HG03520 (cell line): Measurements from ENCODE around the gene SLC25A4.

Experiments
- ATAC-seq: cut with Tn5 transposase; IDR thresholded peaks from one replicate; pipeline ENCODE4 v1.9.1; 2021; ENCODE audit warnings: mild to moderate bottlenecking, moderate library complexity; ENCODE audit not compliant: unreplicated experiment

The SLC25A4 gene

DNA sequence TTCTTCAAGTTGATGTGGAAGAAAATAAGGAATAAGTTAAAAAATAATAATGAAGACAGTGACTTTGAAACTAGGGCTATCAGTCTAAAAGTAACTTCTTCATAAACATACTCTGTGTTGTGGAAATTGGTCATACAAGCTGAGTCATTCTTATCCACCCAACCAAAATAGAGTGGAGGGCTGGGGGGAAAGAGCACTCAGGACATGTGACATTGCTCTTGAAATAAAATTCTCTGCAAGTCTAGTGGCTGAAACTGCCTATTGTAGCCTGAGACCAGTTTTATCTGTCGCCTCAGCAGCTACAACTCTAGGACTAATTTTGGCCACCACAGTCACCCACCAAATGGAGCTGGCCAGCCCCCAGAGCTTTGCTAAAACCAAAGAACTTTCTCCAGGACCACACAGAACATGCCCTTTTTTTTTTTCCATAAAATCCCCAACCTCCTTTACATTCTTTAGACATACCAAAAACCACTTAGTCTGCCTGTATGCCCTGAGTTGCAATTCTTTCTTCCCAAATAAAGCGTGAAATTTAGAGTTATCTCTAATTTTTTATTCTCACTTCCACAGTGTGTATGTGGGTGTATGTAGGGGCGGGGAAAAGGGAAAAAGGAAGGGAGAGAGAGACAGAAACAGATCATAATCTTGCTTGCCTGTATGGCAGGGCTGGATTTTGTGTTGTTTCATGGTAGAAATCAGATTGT lies 23.0 kb upstream of the SLC25A4 start:
- no peak for ATAC-seq

DNA sequence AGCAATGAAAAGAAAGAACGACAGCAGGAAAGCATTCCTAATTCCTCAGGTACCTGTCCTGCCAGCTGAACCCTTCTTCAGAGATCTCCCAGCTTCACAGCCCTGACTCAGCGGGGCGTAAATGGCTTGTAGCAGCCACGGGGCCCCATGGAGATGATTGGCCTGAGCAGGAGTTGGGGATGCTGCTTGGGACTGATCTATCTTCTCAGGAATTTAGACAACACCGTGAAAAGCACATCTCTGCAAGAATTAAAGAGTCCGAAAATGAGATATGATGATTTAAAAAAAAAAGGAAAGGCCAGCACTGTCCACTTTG lies 22.5 kb upstream of the SLC25A4 start:
- ATAC-seq = no peak

DNA sequence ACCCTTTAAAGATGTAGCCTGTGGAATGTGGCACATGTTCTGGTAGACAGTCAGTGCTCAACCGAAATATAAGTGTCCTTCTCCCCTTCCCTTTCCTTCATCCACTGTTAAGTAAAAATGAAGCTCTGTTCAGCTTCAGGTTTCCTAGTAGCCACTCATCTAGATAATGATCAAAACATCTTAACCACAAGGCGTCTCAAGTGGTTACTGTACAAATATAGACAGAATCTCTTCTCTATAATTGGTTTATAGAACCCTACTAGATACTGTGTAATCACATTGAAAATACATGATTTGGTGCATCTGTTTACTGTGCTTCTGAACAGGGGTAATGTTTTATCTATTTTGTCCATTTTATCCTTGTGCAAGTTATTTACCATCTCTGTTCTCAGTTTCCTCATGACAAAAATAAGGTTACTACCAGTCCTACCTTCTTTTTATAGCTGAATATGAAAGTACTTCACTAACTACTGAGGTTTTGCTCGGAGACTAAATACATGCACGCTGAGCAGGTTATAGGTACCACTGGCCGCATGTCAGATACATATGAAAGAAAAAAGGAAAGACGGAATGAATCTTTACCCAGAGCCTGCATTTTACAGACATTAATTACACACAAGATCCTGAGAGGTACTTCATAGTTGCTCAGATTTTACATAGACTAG lies 20.3 kb upstream of the SLC25A4 start:
- peak; percentile 58 for ATAC-seq

DNA sequence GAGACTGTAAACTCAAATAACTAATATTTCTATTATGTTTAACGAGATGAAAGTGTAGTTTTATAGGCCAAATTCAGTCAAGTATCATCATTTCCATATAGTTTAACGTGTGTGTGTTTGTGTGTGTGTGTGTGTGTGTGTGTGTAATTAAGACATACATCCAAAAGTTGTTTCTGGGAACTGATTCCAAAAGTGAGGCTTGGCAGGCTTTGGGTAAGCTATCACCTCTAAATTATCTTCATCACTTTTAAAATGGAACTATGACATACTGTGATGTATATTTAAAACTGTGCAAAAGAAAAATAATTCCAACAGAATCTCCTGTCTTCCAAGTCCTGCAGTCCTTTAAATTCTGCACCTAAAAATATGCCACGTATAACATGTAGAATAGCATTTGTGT lies 19.1 kb upstream of the SLC25A4 start:
- ATAC-seq = no peak

DNA sequence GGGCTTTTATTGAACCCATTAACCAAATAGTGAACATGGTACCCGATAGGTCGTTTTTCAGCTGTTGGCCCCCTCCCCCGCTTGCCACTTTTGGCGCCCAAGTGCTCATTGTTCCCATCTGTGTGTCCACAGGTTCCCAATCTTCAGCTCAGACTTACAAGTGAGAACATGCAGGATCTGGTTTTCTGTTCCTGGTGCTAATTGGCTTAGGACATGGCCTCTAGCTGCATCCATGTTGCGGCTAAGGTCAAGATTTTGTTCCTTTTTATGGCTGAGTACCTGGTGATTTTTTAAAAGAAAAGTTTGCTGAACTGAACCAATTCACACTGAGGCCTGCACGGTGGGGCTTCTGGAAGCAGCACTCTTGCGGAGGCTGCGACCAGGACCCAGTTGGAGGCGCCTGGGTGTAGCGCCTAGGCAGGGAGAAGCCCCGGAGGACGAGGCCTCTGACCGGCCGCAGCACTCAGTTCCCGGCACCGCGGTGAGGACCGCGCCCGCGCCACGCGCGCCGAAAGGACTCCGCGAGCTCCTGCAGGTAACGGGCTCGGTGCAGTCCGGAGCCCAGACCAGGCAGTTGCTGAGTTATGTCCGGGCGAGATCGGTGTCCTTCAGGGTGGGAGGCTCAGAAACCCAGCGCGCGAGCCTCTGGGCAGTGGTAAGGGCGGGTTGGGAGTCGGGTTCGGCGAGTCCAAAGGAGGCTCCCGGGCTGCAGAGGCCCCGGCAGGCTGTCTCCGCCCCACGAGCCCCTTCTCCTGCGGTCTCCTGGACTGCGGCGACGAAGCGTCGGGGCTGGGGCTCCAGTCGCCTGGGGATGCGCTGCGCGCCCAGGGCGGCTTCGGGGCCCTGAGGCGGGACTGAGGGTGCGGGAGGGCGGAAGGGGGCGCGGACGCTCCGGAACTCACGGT lies 15.8 kb upstream of the SLC25A4 start:
- ATAC-seq = no peak

DNA sequence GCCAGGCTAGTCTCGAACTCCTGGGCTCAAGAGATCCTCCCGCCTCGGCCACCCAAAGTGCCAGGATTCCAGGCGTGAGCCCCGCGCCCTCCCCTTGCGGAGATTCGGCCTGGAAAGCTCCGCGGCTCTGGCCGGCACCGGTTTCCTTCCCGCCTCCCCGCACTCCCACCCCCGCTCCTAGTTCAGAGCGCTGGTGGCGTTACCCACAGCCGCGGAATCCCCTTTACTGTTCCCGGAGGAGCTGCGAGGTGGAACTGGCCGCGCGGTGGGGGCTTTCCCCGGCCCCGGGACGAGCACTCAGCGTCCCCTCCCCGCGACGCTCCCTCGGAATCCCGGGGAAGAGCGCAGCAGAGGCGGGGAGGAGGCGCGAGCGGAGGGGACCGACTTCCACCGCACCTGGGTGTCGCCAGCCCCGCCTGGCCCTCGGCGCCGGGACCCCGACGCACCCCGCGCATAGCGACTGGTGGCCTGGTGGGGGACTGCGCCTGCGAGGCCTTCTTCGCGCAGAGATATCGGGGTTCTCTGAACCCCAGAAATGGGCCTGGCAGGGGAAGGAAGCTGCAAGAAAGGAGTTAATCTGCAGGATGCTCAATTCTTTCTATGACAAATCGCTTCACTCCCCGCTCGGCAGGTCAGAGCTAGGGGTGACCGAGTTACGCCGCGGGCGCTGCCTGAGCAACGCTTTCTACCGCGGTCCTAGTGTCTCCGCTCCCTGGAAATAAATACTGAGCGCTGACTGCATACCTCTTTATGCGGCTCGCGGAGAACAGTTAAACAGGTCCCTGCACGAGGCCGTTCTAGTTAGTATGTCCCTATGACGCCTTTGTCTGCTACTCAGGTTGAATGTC lies 14.6 kb upstream of the SLC25A4 start:
- ATAC-seq = no peak

DNA sequence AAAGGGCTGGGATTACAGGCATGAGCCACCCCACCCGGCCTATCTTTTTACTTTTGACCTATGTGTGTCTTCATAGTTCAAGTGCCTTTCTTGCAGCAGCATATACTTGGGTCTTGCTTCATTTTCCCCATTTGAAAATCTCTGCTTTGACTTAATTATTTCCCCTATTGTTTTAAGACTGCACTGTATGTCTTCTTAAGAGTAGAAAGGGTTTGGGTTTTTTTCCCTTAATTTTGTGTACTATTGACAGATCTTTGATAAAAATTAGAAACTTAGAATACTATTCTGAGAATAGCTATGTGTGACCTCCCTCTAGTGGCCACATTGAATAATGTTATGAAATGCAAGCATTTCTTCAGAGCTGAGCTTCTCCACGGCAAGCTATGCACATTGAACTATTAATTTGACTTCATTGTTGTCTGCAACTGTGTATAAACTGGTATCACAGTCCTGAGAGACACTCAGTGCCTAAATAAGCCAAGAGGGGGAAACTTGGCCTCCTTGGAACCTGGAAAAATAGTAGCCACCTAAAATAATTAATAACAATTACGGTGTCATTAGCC lies 8.7 kb upstream of the SLC25A4 start:
- no peak for ATAC-seq

DNA sequence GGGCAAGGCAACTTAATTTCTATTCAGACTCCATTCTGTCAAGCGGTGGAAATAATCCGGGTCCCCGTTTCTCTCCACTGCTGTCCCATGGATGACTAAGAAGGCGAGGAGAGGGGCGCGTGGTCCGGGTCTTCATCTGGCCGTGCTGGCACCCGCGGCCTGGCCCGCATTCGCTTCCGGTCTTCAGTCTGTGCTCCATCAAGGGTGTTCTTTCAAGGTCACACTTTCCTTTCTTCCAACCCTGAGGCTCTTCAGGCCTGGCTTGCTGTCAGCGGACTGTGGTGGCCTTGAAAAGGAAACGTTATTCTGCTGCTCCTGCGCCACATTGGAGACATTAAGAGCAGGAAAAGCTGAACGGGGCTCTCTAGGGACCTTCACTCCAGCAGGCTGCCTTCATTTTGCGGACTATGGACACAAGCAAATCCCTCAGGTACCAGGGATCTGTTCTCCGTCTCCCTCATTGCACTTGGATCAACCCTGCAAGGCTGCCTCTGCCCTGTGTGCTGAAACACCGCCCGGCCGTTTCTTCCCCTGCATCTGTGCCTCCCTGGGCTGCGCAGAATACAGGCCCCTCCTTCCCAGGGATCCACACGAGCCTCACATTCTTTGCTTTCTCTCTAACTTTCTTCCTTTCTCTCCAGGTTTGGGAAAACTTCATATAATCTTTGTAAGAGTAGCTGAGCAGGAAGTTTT lies 5.7 kb upstream of the SLC25A4 start:
- ATAC-seq = no peak

DNA sequence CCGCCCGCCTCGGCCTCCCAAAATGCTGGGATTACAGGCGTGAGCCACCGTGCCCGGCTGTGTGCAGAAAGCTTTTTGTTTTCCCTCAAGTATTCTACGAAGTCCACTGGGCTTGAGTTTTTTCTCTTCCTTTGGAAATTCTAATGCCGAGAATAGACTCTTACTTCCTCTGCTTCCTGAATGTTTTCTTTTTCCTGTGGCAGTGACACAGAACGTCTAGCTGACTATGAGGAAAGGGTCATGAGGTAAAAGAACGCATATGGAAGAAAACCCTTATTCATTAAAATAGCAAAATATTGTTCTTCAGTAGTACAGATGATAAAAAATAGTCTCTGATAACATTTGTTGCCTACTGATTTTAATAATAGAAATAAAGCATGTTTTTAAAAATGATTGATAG lies 4.9 kb upstream of the SLC25A4 start:
- ATAC-seq = no peak

DNA sequence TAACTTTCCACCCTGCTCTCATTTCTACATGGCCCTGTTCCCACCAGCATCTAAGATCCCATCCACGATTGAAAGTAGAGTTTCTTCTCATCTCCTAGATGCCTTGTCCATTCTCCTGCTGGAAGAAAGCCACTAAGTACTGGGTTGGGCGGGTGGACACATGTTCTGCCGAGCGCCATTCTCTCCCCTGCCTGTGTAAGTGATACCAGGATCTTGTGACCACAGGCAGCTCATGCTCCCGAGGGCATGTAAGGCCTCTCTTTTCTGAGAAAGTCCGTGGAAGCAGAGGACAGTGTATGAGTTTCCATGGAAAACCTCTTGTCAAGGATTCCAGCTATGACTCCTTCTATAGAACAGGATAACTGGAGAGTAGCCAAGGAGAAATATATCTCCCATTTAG lies 3.3 kb upstream of the SLC25A4 start:
- ATAC-seq = no peak

DNA sequence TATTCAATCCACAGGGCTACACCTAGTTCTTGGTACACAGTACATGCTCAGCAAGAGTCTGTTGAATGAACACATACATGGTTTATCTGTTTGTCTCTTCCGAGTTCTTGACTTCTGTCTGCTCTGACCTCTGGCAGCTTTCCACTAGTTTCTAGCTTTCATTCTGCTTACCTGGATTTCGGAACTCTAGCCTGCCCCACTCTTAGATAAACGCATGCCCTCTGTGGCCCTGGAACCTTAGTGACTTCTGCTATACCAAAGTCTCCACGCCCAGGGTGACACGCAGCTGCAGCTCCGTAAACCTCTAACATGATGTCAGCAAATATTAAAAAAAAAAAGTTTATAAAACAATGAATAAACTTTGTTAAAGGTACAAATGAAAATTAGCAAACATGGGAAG lies 1.3 kb upstream of the SLC25A4 start:
- ATAC-seq = no peak

DNA sequence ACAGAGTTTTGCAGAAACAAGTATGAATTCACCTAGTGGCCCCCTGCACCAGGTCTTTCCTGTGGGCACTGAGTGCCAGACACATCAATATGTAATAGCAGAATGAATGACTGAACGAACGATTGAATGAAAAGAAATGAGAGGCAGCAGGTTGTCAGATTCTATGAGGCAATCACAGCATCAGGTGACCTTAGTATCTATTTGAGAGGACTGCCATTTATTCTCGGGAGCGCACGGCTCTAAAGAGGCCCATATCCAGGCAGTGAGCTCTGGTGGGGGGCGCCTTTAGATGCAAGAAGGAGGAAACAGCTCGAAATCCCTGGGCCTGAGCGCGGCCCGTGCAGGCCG lies 528 bp upstream of the SLC25A4 start:
- peak; percentile 21 for ATAC-seq

DNA sequence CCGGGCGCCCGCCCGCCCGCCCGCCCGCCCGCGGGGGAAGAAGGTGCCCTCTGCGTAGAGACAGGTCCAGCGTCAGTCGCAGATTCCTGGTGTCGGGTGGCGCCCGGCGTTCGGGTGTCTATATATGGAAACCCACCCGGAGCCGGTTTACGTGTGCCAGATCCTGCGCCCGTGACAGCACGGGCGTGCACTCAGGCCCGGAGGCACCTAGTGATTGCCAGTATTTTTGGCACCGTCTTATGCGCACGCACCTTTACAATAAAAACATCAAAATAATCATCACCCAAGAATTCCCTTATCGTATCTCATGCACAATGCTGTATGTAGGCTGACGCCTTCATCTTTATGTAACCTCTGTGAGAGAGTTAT lies 519 bp downstream of the SLC25A4 start:
- ATAC-seq = peak; percentile 21

DNA sequence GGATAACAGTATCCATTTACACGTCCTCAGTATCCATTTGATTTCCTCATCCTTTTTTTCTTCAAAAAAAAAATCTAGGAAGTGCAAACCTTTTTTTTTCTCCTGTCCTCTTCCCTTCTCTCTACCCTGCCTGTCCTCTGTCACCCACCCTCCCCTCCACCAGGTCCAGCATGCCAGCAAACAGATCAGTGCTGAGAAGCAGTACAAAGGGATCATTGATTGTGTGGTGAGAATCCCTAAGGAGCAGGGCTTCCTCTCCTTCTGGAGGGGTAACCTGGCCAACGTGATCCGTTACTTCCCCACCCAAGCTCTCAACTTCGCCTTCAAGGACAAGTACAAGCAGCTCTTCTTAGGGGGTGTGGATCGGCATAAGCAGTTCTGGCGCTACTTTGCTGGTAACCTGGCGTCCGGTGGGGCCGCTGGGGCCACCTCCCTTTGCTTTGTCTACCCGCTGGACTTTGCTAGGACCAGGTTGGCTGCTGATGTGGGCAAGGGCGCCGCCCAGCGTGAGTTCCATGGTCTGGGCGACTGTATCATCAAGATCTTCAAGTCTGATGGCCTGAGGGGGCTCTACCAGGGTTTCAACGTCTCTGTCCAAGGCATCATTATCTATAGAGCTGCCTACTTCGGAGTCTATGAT lies 1.7 kb downstream of the SLC25A4 start:
- no peak for ATAC-seq

DNA sequence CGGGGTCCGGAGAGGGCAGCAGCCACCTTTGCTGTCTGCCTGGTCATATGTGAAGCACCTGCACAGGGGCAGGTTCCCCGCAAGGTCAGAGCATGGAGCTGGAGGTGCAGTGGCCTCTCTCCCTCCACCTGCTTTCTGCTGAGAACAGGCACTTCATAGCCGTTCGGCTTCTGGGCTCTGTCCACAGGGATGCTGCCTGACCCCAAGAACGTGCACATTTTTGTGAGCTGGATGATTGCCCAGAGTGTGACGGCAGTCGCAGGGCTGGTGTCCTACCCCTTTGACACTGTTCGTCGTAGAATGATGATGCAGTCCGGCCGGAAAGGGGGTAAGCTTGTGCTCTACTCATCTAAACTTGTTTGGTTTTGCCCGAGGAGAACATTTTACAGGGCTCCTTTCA lies 2.5 kb downstream of the SLC25A4 start:
- ATAC-seq = no peak

DNA sequence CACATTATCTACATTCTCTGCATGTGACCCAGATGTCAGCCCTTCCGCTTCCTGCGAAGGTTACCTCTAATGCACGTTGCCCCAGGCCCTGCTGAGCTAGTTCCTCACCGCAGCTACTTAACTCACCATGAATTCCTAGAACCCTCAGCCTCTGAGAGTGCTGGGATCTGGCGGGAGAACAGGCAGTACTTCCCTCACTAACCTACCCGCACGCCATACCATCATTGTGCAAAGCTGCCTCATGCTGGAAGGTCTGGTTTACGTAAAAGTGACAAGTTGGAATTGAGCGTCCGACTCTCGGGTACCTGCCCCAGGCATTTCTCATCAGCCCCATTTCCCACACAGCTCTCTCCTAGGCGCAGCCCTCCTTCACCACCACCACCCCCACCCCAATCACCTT lies 6.3 kb downstream of the SLC25A4 start:
- ATAC-seq = no peak

DNA sequence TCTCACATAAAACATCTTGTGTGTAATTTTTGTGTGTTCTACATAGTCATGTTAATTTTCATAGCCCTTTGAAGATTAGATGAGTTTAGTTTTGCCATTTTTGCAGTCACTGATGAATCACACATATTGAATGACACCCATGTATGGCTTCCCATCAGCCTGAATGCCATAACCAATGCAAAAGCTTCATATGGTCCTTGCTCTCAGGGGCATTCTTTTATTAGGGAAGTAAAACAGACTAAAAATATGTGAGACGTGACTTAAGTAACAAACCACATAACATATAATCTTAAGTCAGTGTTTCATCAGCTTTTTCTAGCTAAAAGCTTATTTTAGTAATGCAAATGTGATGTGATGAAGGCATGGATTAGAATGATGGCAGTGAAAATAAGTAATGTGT lies 8.2 kb downstream of the SLC25A4 start:
- no peak for ATAC-seq

DNA sequence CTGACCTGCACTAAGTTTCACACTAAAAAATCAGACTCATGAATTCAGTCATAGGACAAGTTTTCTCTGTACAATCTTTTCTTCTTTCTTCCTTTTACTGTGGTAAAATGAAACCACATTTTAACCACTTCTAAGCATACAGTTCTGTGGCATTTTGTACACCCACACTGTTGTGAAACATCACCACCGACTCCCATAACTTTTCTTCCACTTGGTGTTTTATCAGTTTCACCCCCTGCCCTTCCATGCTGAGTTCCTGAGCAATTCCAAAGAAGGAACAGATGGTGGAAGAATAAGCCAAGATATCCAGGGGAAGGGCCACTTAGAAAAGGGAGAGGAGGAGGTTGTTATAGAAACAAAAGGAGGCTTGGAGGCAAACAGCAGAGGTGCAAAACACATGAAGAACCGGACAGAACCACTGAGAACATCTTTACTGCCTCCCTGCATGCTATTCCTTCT lies 22.6 kb downstream of the SLC25A4 start:
- ATAC-seq = peak; percentile 90

DNA sequence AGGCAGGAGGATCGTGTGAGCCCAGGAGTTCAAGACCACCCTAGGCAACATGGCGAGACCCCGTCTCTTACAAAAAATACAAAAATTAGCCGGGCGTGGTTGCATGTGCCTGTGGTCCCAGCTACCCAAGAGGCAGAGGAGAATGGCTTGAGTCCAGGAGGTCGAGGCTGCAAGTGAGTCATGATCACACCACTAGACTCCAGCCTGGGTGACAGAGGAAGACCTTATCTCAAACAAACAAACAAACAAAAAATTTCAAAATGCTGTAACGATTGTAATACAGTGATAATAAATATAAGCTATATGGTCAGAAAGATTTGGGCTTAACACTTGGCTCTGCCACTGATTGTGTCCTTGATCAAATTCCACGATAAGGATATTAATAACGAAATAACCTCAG lies 24.2 kb downstream of the SLC25A4 start:
- ATAC-seq = no peak
